Mucosa of gallbladder (tissue), 1 donor: ENCODE measurements around the gene NEDD4. TPM values are rescaled to one million over a fixed set of nuclear protein-coding genes. Genes with fewer than 3 reads are reported as not detected.
"Not testable (repeated sequence)": the region's sequence is repeated elsewhere in the genome, so short reads cannot be mapped to it uniquely, and the experiment has no call there.

Source experiments
- DNase-seq: peaks from one replicate; pipeline ENCODE4 v3.0.0-alpha.2; 2020; ENCODE audit warnings: low spot score
- total RNA-seq: library from RNA; stranded (reverse); gene quantifications from one replicate; pipeline ENCODE4 v1.2.1, GENCODE V29; 2021
- donor health status: DM: no; HTN: no; CAD: no.

Gene NEDD4
- total RNA-seq, 1 donor from 2014 or later, result 14.4 TPM

- DNase-seq, result not testable (repeated sequence)
Measured at GRCh38 chr15:56004281-56004680, 10.9 kb upstream of the NEDD4 start.

GRCh38 chr15:56003777-56004176 lies 10.4 kb upstream of the NEDD4 start:
- DNase-seq, result not testable (repeated sequence)

GRCh38 chr15:56003277-56003676 lies 9.9 kb upstream of the NEDD4 start:
- DNase-seq, result not testable (repeated sequence)

- no peak for DNase-seq
Measured at GRCh38 chr15:56001471-56002078, 8.2 kb upstream of the NEDD4 start.

GRCh38 chr15:55999658-56000057 lies 6.2 kb upstream of the NEDD4 start:
- no peak for DNase-seq

- no peak for DNase-seq
Measured at GRCh38 chr15:55998478-55998877, 5.1 kb upstream of the NEDD4 start.

GRCh38 chr15:55993804-55994560 lies 570 bp upstream of the NEDD4 start:
- no peak for DNase-seq

GRCh38 chr15:55992769-55993110 lies 672 bp downstream of the NEDD4 start:
- DNase-seq, result no peak

GRCh38 chr15:55991802-55992768 lies 1.3 kb downstream of the NEDD4 start:
- DNase-seq, result no peak

GRCh38 chr15:55990998-55991397 lies 2.4 kb downstream of the NEDD4 start:
- no peak for DNase-seq

- no peak for DNase-seq
Measured at GRCh38 chr15:55990516-55990915, 2.9 kb downstream of the NEDD4 start.

GRCh38 chr15:55989383-55989782 lies 4.0 kb downstream of the NEDD4 start:
- DNase-seq, result no peak

- DNase-seq, result no peak
Measured at GRCh38 chr15:55981582-55982249, 11.7 kb downstream of the NEDD4 start.

- DNase-seq, result no peak
Measured at GRCh38 chr15:55980511-55980910, 12.9 kb downstream of the NEDD4 start.

- no peak for DNase-seq
Measured at GRCh38 chr15:55977231-55977630, 16.2 kb downstream of the NEDD4 start.

GRCh38 chr15:55970286-55970685 lies 23.1 kb downstream of the NEDD4 start:
- DNase-seq, result no peak

GRCh38 chr15:55969582-55969981 lies 23.8 kb downstream of the NEDD4 start:
- no peak for DNase-seq

GRCh38 chr15:55968923-55969322 lies 24.5 kb downstream of the NEDD4 start:
- DNase-seq, result no peak

- no peak for DNase-seq
Measured at GRCh38 chr15:55965091-55965490, 28.3 kb downstream of the NEDD4 start.

- no peak for DNase-seq
Measured at GRCh38 chr15:55960946-55961345, 32.5 kb downstream of the NEDD4 start.

GRCh38 chr15:55959744-55960447 lies 33.5 kb downstream of the NEDD4 start:
- no peak for DNase-seq
